Measurements from ENCODE around the gene UST. TPM values are rescaled to one million over a fixed set of nuclear protein-coding genes. Genes with fewer than 3 reads are reported as not detected.

UST gene
- total RNA-seq, 1 experiment from 2014 or later = 6.1 TPM

- H3K9me2 ChIP-seq (ENCODE audit: insufficient read depth) = no peaks in the 10 kb centered on the region
- CTCF ChIA-PET = no interaction called here
- no peak overlapping the region for H2AFZ ChIP-seq (ENCODE audit: low read depth, low read length, poor library complexity, severe bottlenecking)
- BruUV-seq (replicated peaks) = no TSS peak
- H3K4me3 ChIP-seq (replicated peaks in 1 of 2; ENCODE audit: low read depth in 1 of 2, low read length in 2 of 2) = no peak overlapping the region
- DNase-seq (ENCODE audit: low read depth, low spot score) (no peak), ATAC-seq (no peak)
- H3K27ac ChIP-seq (ENCODE audit: low read depth, low read length) = no peak overlapping the region
- intact Hi-C loops (cut with micrococcal nuclease) = no loop called here
- H4K20me1 ChIP-seq (ENCODE audit: insufficient read depth) = no peaks in the 10 kb centered on the region
- no peak overlapping the region for H3K4me2 ChIP-seq (ENCODE audit: low read length)
- TF ChIP-seq ELF1 (IDR thresholded peaks at IDR 0.05; ENCODE audit: borderline replicate concordance, low read depth) = no peak
- TF ChIP-seq, protein P1, sequence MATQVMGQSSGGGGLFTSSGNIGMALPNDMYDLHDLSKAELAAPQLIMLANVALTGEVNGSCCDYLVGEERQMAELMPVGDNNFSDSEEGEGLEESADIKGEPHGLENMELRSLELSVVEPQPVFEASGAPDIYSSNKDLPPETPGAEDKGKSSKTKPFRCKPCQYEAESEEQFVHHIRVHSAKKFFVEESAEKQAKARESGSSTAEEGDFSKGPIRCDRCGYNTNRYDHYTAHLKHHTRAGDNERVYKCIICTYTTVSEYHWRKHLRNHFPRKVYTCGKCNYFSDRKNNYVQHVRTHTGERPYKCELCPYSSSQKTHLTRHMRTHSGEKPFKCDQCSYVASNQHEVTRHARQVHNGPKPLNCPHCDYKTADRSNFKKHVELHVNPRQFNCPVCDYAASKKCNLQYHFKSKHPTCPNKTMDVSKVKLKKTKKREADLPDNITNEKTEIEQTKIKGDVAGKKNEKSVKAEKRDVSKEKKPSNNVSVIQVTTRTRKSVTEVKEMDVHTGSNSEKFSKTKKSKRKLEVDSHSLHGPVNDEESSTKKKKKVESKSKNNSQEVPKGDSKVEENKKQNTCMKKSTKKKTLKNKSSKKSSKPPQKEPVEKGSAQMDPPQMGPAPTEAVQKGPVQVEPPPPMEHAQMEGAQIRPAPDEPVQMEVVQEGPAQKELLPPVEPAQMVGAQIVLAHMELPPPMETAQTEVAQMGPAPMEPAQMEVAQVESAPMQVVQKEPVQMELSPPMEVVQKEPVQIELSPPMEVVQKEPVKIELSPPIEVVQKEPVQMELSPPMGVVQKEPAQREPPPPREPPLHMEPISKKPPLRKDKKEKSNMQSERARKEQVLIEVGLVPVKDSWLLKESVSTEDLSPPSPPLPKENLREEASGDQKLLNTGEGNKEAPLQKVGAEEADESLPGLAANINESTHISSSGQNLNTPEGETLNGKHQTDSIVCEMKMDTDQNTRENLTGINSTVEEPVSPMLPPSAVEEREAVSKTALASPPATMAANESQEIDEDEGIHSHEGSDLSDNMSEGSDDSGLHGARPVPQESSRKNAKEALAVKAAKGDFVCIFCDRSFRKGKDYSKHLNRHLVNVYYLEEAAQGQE (IDR thresholded peaks at IDR 0.05; ENCODE audit: low read depth) = no peak
- no peak for TF ChIP-seq POLR2A (IDR thresholded peaks at IDR 0.05; ENCODE audit: borderline replicate concordance, extremely low read depth, insufficient read depth, insufficient read length)
- no peak for TF ChIP-seq TCF7L2 (IDR thresholded peaks at IDR 0.05; ENCODE audit: borderline replicate concordance, extremely low read depth, insufficient read depth, insufficient read length)
- no peak for TF ChIP-seq CBX3 (IDR thresholded peaks at IDR 0.05; ENCODE audit: low read depth)
- TF ChIP-seq SRF (IDR thresholded peaks at IDR 0.05; ENCODE audit: low read depth) = no peak
- TF ChIP-seq CTCF (IDR thresholded peaks at IDR 0.05 in 2 of 3, conservative IDR thresholded peaks at IDR 0.05 in 1 of 3; ENCODE audit: borderline replicate concordance in 1 of 3, insufficient read depth in 1 of 3, low read depth in 2 of 3, low read length in 2 of 3) = no peak
- TF ChIP-seq MAX (IDR thresholded peaks at IDR 0.05) = no peak
- no peak for TF ChIP-seq ZFX (IDR thresholded peaks at IDR 0.05)
- TF ChIP-seq SP1 (IDR thresholded peaks at IDR 0.05; ENCODE audit: low read depth) = no peak
- no peak for TF ChIP-seq POLR2AphosphoS5 (IDR thresholded peaks at IDR 0.05; ENCODE audit: low read depth, low read length)
- no peak for TF ChIP-seq YY1 (IDR thresholded peaks at IDR 0.05; ENCODE audit: extremely low read depth, insufficient replicate concordance, low read depth, low read length)
- TF ChIP-seq ATF3 (IDR thresholded peaks at IDR 0.05) = no peak
- TF ChIP-seq CEBPB (IDR thresholded peaks at IDR 0.05; ENCODE audit: low read depth) = no peak
- no peak for TF ChIP-seq FOSL1 (IDR thresholded peaks at IDR 0.05; ENCODE audit: low read depth)
- no peak for TF ChIP-seq SIN3A (IDR thresholded peaks at IDR 0.05; ENCODE audit: low read depth)
- no peak for TF ChIP-seq EZH2 (IDR thresholded peaks at IDR 0.05)
- TF ChIP-seq ZBTB33 (IDR thresholded peaks at IDR 0.05; ENCODE audit: extremely low read depth, insufficient replicate concordance, low read length) = no peak
- no peak for TF ChIP-seq JUND (IDR thresholded peaks at IDR 0.05)
- no peak for TF ChIP-seq EGR1 (IDR thresholded peaks at IDR 0.05; ENCODE audit: low read depth)
- no peaks in the 10 kb centered on the region for H3K9me3 ChIP-seq (ENCODE audit: control insufficient read depth in 1 of 2, insufficient read depth in 1 of 2, low read depth in 1 of 2, low read length in 2 of 2)
- no peaks in the 10 kb centered on the region for H3K36me3 ChIP-seq (ENCODE audit: control insufficient read depth in 1 of 2, insufficient read depth in 2 of 2, low read length in 2 of 2)
- H3K9ac ChIP-seq (ENCODE audit: low read length) = no peak overlapping the region
- H3K4me1 ChIP-seq (ENCODE audit: control insufficient read depth in 1 of 2, insufficient read depth in 2 of 2, low read length in 2 of 2) = no peaks in the 10 kb centered on the region
- H3K79me2 ChIP-seq (ENCODE audit: insufficient read depth, low read length) = no peaks in the 10 kb centered on the region
- POLR2A ChIA-PET = no interaction called here
- H3K27me3 ChIP-seq (ENCODE audit: insufficient read depth, low read length) = no peaks in the 10 kb centered on the region
- RAD21 ChIA-PET (ENCODE audit: low non-redundant PET in 1 of 2, low total read pairs in 2 of 2, uncharacterized antibody in 2 of 2, unreplicated experiment in 2 of 2) = no interaction called here
Observed at GRCh38 chr6:148794797-148795196, 48.0 kb downstream of the UST start.
